GDM1 (cell line): Measurements from ENCODE around the gene CERS6.

ENCODE experiments used
- DNase-seq: peaks from one replicate; lab custom pipeline; 2025; lab: John Stamatoyannopoulos, UW

Gene CERS6

DNA sequence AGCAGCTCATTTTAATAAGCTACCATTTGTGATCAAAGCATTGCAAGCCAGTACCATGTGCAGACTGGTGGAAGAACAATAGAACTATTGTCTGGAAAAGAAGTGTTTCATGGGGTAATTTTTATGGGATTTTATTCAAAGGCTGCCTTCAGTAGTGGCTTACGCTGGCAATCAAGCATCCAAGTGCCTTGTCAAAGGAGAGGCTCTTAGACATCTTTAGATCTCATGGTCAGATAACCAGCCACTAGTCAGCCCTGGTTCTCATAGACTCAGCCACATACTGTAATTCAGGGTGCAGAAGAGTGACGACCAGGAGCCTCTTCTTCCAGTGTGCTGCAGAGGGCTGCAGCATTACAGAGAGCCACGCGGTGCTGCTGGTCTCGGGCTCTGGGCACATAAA lies 247.9 kb downstream of the CERS6 start:
- DNase-seq: no peak

GRCh38 chr2:168705534-168706470 lies 249.7 kb downstream of the CERS6 start:
- DNase-seq: no peak

DNA sequence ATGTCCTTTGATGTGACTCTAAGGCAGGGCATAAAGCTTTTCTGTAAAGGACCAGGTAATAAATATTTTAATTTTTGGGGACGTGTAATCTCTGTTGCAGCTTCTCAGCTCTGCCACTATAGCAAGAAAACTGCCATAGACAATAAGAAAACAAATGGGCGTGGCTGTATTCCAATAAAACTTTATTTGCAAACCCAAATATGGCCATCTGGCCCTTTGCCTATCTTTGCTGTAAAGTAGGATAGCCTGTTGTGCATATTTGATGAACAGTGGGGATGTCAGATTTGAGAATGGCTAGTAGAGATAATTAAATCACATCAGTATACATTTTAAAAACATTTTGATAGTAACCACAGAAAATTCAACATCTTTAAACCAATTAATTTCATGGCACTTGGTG lies 250.7 kb downstream of the CERS6 start:
- no peak for DNase-seq

GRCh38 chr2:168708080-168708479 lies 252.0 kb downstream of the CERS6 start:
- no peak for DNase-seq

DNA sequence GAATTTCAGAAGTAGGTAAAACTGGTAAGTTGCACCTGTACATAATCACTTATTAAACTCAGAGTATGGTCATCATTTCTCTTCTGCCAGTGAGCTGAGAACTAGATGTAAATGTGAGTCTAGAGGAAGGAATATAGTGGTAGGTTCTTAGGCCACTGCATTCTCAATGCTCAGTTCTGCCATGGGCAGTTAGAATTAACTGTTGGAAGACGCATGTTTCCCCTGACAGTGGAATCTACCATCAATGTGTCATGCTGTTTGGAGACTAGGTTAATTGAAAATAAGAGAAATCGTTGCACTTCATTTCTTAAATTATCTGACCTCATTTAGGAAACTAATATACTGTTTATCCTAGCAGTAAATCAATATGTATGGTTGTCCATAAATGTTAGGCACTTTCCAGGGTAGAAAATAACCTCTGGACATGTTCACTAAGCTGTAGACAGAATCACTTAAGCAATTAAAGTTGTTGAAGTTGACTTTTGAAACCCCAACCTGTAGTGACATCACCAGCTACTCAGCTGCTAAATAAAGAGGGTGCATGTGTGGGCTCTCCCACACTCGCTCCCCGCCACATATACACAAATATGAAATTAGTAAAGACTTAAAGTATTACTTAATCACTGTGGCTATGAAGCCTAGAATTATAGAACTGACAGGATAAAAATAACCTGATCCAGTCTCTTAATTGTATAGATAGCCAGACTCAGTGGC lies 254.8 kb downstream of the CERS6 start:
- DNase-seq: no peak

- no peak for DNase-seq
These were observed 256.0 kb downstream of the CERS6 start for GRCh38 chr2:168712053-168712452.

DNA sequence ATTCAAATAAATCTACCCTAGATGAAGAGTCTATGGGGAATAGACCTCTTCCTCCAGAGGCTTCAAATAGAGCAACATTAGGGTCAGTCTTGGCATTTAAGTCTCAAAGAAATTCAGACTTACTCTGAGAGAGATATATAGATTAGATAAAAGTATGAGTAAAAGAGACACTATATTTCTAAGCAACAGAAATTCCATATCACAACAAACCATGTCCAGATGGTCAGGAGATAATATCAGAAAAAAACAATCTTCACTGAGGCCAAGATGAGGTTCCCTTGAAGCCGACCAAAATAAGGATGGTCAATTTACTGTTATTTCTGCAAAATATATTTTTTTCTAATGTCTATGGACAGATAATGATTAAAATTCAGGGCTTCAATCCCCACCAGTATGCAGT lies 257.3 kb downstream of the CERS6 start:
- DNase-seq: no peak

DNA sequence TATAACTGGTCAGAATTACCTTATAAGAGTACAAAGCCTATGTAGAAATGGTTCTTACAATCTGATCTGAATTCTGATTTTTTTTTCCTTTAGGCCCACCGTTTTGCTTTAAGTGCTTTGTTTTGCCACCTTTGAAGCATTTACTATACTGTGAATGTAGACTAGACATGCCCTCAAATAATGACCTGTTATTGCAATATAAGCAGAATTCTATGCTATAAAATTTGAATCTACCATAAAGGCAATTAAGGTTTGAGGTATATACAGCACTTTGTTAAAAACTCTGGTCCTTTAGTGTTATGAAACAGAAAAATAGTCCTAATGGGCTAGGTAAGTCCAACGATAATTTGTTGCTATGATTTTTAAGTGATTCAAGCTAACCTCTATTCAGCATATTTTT lies 259.8 kb downstream of the CERS6 start:
- no peak for DNase-seq

DNA sequence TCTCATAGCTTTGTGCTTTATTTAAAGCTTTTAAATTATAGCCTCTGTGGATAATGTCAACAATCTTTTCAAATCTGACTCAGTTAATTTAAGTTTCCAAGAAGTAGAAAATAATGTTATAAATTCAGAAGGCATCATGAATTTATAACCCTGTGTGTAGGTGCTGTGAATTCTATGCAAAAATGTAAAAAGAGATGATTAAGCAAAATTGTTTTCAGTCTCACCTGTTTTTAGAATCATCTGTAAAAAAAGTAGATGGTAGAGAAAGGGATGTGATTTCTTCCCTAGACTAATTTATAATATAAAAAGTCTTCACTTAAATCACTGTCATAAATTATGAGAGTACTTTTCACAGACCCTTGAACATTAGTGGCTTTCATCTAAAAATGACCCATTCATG lies 260.8 kb downstream of the CERS6 start:
- no peak for DNase-seq

- DNase-seq: no peak
These were observed 261.9 kb downstream of the CERS6 start for GRCh38 chr2:168717790-168718502.

GRCh38 chr2:168718622-168719021 lies 262.6 kb downstream of the CERS6 start:
- DNase-seq: no peak

DNA sequence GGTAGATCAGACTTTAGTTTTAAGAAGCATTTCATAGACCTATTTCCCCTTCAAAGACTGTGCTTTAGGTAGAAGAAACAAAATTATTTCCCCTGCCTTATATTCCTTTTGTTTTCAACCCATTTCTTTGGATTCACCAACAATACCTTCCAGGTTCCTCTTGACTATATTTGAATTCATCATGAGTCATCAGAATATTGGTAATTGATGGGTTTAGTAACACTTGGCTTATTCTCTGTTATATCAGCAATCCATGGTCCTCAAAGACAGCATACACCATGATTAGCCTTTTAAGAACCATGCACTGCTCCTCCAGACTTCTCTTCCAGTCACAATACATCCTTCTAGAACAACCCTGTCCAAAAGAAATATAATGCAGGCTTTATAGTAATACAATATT lies 263.4 kb downstream of the CERS6 start:
- DNase-seq: no peak

- DNase-seq: no peak
These were observed 266.5 kb downstream of the CERS6 start for GRCh38 chr2:168722592-168722991.

DNA sequence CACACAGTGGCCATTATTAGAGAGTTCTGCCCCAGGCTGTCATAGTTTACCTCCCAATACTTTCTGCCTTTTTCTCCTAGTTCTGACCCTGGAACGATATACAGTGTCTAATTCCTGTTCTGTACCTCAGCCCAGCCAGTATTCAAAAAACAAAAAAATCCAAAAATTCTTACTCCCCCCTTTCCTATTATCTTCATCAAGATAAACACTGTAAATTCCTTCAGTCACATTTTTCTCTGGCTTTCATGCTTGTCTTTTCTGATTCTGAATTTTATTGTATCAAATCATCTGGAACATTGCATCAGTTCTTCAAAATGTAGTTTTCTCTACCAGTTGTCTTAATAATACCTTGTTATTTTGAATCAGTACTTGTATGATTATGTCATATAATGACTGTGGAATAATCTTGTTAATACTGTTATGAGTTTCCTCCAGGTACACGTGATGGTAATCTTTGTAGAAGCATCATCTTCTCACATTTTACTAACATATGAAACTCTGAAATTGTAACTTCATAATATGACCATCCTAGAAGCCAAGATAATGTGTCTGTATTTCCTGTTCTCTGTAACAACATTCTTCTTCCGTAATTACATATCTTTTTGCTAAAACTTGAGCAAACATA lies 267.3 kb downstream of the CERS6 start:
- DNase-seq: no peak

DNA sequence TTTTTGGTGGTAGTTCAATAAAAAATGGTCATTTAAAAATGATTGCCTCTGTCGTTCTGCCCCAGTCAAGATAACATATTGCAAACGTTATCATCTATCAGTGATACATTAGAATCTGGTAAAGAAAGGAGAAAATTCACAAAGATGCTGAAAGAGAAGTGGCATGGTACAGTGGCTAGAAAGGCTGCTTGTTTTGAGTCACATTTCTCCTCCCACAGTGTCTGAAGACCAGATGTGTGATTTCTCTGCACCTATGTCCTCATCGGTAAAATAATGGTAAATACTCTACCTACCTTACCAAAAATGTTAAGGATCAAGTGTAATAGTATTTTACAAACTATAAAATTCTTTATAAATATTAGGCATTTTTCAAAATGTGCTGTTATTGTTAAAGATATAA lies 270.3 kb downstream of the CERS6 start:
- DNase-seq: no peak

- no peak for DNase-seq
These were observed 271.9 kb downstream of the CERS6 start for GRCh38 chr2:168727904-168728470.

DNA sequence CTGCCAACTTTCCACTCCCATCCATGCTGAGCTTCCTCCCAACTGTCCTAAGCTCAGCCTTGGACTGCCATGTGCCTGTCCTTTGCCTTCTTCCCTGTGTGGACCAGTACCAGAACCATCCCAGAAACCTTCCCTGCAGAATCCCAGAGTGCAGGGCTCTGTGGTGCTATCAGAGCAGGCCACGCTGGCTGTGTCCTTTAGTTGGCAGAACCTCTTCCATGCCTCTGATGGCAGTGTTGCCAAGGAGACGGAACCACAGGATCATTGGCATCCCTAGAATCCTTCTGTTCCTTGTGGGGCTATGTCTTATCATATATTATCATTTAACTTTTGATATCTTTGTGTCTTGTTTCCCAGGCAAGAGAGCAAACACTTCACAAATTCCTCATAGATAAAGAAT lies 273.4 kb downstream of the CERS6 start:
- no peak for DNase-seq

- DNase-seq: no peak
These were observed 274.3 kb downstream of the CERS6 start for GRCh38 chr2:168730344-168730743.

GRCh38 chr2:168731002-168731401 lies 274.9 kb downstream of the CERS6 start:
- DNase-seq: no peak

GRCh38 chr2:168731616-168732015 lies 275.5 kb downstream of the CERS6 start:
- DNase-seq: no peak

- DNase-seq: no peak
These were observed 276.0 kb downstream of the CERS6 start for GRCh38 chr2:168732100-168732499.

DNA sequence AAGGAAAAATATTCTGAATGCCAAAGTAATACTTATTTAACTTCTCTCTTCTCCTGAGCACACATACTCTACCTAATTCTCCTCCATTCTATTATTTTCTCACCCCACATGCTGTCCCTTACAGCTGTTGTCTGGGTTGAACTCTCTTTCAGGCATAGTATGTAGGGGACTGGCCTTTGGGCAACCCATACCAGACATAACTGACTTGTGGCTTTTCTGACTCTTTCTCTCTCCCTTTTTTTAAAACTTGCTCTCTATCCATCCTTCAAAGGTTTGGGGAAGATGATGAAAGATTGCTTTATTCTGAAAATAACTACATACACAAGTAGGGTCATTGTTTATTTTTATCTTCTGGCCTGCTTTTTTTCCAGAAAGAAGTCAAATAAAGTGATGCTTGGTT lies 276.4 kb downstream of the CERS6 start:
- no peak for DNase-seq
